Natural killer cell (primary cell): ENCODE measurements around the gene AMN1. TPM values are rescaled to one million over a fixed set of nuclear protein-coding genes. Genes with fewer than 3 reads are reported as not detected.

ENCODE experiments used
- ATAC-seq, 3 donors: fragments of 150-1000 bp in 2 of 3; fragments of 200-7000 bp in 1 of 3; cut with Tn5 transposase; 1 replicate in 1 of 3; 2 replicates in 2 of 3; pipeline ENCODE4 v1.10.0; 2021; ENCODE audit warnings: mild to moderate bottlenecking in 2 of 3, moderate library complexity in 2 of 3
- DNase-seq, 2 donors: peaks; one replicate each; pipeline versions ENCODE4 v3.0.0 to v3.0.0-alpha.2; 2013 to 2021; ENCODE audit warnings: mixed read lengths in 1 of 2
- H3K27ac ChIP-seq: one replicate; pipeline ENCODE4 v1.5.1; 2013; ENCODE audit warnings: mild to moderate bottlenecking, low read length
- H3K27me3 ChIP-seq: one replicate; pipeline ENCODE4 v1.6.1; 2013; ENCODE audit warnings: low read length; ENCODE audit not compliant: control insufficient read depth, insufficient read depth
- H3K36me3 ChIP-seq: one replicate; pipeline ENCODE4 v1.6.1; 2013; ENCODE audit warnings: low read length; ENCODE audit not compliant: control insufficient read depth, insufficient read depth
- H3K4me1 ChIP-seq: one replicate; pipeline ENCODE4 v1.6.1; 2013; ENCODE audit warnings: low read length; ENCODE audit not compliant: control insufficient read depth, insufficient read depth
- H3K4me3 ChIP-seq: one replicate; pipeline ENCODE4 v1.5.1; 2013; ENCODE audit warnings: low read length
- H3K9me3 ChIP-seq: one replicate; pipeline ENCODE4 v1.6.1; 2013; ENCODE audit warnings: low read length; ENCODE audit not compliant: control insufficient read depth, insufficient read depth
- H3K27ac Mint-ChIP-seq, 2 donors: one replicate each; pipeline ENCODE4 v1.8.0; 2022; ENCODE audit warnings: mild to moderate bottlenecking in 2 of 2, mixed read lengths in 2 of 2, moderate library complexity in 1 of 2
- H3K27me3 Mint-ChIP-seq, 2 donors: one replicate each; pipeline ENCODE4 v1.8.0; 2022; ENCODE audit warnings: low read depth in 2 of 2, mixed read lengths in 2 of 2
- H3K36me3 Mint-ChIP-seq: one replicate; pipeline ENCODE4 v1.8.0; 2022; ENCODE audit warnings: mixed read lengths
- H3K4me1 Mint-ChIP-seq, 2 donors: one replicate each; pipeline ENCODE4 v1.8.0; 2022; ENCODE audit warnings: mixed read lengths in 2 of 2
- H3K4me3 Mint-ChIP-seq: one replicate; pipeline ENCODE4 v1.8.0; 2022; ENCODE audit warnings: mild to moderate bottlenecking, moderate library complexity, mixed read lengths
- H3K9me3 Mint-ChIP-seq, 2 donors: one replicate each; pipeline ENCODE4 v1.8.0; 2022; ENCODE audit warnings: mixed read lengths in 2 of 2
- CTCF ChIP-seq: fragments of 200-600 bp; IDR thresholded peaks from one replicate; pipeline ENCODE4 v1.8.0; 2022; ENCODE audit warnings: antibody characterized with exemption
- WGBS: methylation state at CpG from one replicate; pipeline ENCODE4 v1.1.7; 2013; ENCODE audit warnings: missing lambda C conversion rate; ENCODE audit not compliant: insufficient coverage; 5-methylcytosine and 5-hydroxymethylcytosine counted together
- intact Hi-C: fragments of 100-400 bp; cut with micrococcal nuclease; formaldehyde crosslinking; loops from one replicate; pipeline ENCODE4 v1.14.2; 2022
- total RNA-seq, 4 donors: library from RNA; stranded (reverse); fragments of 120-200 nt in 1 of 4; gene quantifications; one replicate each; pipeline versions ENCODE4 v1.2.3 to v1.2.4, GENCODE V29; 2013 to 2022

AMN1 gene
- total RNA-seq, 3 donors from 2014 or later (not counting 1 experiment from before 2014, with no cell fraction given): 4.6 to 6.9 (median 6.3) TPM

GRCh38 chr12:31631809-31632208 is 97.0 kb downstream of the AMN1 start:
- 71% methylated on average over 11 of the region's 12 CpGs for WGBS
- Histone ChIP-seq H3K4me1 (no peaks in the 10 kb centered on the region), H3K4me3 (no peak overlapping the region), H3K36me3 (no peaks in the 10 kb centered on the region), H3K9me3 (no peaks in the 10 kb centered on the region), H3K27me3 (no peaks in the 10 kb centered on the region), H3K27ac (no peak overlapping the region)
- TF ChIP-seq CTCF: no peak
- H3K27me3 Mint-ChIP-seq: peaks cover 0 to 3% of the 10 kb centered on the region in 2 donors
- intact Hi-C loops: no loop called here
- H3K9me3 Mint-ChIP-seq: no peaks in the 10 kb centered on the region
- no peak for DNase-seq
- ATAC-seq: no peak
- H3K36me3 Mint-ChIP-seq: no peaks in the 10 kb centered on the region
- H3K4me3 Mint-ChIP-seq: no peak overlapping the region
- no peak overlapping the region for H3K27ac Mint-ChIP-seq
- peaks cover 7 to 8% of the 10 kb centered on the region in 2 donors for H3K4me1 Mint-ChIP-seq

- no peaks in the 10 kb centered on the region for H3K4me1 ChIP-seq
- WGBS: 86% methylated on average over 5 of the region's 6 CpGs
- no peaks in the 10 kb centered on the region for H3K27me3 ChIP-seq
- no peaks in the 10 kb centered on the region for H3K9me3 ChIP-seq
- H3K36me3 ChIP-seq: no peaks in the 10 kb centered on the region
- no peak overlapping the region for H3K4me3 ChIP-seq
- peaks cover 0 to 3% of the 10 kb centered on the region in 2 donors for H3K27me3 Mint-ChIP-seq
- no peaks in the 10 kb centered on the region for H3K36me3 Mint-ChIP-seq
- TF ChIP-seq CTCF: no peak
- ATAC-seq: no peak
- peaks cover 6 to 8% of the 10 kb centered on the region in 2 donors for H3K4me1 Mint-ChIP-seq
- intact Hi-C loops: no loop called here
- H3K4me3 Mint-ChIP-seq: no peak overlapping the region
- no peak for DNase-seq
- H3K27ac Mint-ChIP-seq: no peak overlapping the region
- peaks cover 0 to under 1% of the 10 kb centered on the region in 2 donors for H3K9me3 Mint-ChIP-seq
- H3K27ac ChIP-seq: no peak overlapping the region
Observed at GRCh38 chr12:31631023-31631724, 97.6 kb downstream of the AMN1 start.

- 85% methylated on average over 14 of the region's 16 CpGs for WGBS
- Mint-ChIP-seq H3K9me3 (peaks cover 0 to 2% of the 10 kb centered on the region in 2 donors), H3K36me3 (no peaks in the 10 kb centered on the region), H3K4me3 (no peak overlapping the region), H3K27ac (peak overlapping the region in 1 of 2 donors; percentile 38), H3K27me3 (peaks cover 0 to 3% of the 10 kb centered on the region in 2 donors), H3K4me1 (peaks cover 9 to 10% of the 10 kb centered on the region in 2 donors)
- no peak for DNase-seq
- no peaks in the 10 kb centered on the region for H3K36me3 ChIP-seq
- H3K27ac ChIP-seq: no peak overlapping the region
- intact Hi-C loops: no loop called here
- ATAC-seq: no peak
- H3K27me3 ChIP-seq: no peaks in the 10 kb centered on the region
- no peak overlapping the region for H3K4me3 ChIP-seq
- no peak for TF ChIP-seq CTCF
- H3K9me3 ChIP-seq: no peaks in the 10 kb centered on the region
- H3K4me1 ChIP-seq: no peaks in the 10 kb centered on the region
Observed at GRCh38 chr12:31629756-31630732, 98.8 kb downstream of the AMN1 start.
